ENCODE data around the gene USP44. TPM values are rescaled to one million over a fixed set of nuclear protein-coding genes. Genes with fewer than 3 reads are reported as not detected.
A peak's percentile ranks its signal among the peaks of the same experiment; 100 is the strongest.

USP44 gene
- polyA plus RNA-seq, 1 donor from 2014 or later = 3.7 TPM

DNA sequence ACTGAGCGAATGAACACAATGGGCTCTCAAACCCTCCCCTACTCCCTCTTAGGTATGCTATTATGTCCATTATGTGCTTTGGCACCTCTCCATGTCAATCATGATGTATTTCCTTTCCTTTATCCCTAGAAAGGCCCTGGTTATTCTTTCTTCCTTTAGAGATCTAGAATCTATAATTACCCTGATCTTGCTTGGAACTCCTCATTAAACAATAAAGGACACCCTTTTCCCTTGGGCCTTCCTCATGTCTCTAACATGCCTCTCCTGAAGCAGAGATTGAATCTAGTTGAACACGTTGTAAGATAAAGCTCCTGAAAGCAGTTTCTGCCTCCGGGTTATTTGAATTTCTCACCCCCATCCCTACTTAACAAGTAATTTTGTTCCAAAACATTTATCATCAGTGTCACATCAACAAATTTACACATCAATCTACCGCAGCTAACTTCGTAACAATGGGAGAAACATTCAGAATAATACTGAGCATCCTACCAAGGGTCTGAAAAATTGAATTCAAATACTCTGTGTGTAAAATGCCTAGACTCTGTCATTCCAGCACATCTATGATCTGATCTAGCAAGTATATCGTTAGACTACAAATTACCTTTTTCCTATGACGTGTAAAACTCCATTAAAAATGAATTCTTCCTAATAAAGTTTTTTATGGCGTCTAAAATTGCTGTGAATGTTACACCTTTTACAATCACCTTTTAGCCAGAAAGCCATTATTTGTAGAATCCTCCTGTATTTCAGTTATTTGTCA, 5.4 kb downstream of the USP44 start:
- peaks cover 3% of the 10 kb centered on the region for H3F3A ChIP-seq (ENCODE audit: insufficient read depth, low read length, poor library complexity, severe bottlenecking)
- H3K4me3 ChIP-seq (ENCODE audit: low read length) = peak overlapping the region; percentile 18
- TF ChIP-seq EZH2 (IDR thresholded peaks at IDR 0.05; ENCODE audit: borderline replicate concordance, insufficient read depth, low read length, poor library complexity, severe bottlenecking) (no peak), MXI1 (conservative IDR thresholded peaks at IDR 0.05; ENCODE audit: poor library complexity, severe bottlenecking) (no peak), EP300 (conservative IDR thresholded peaks at IDR 0.05; ENCODE audit: poor library complexity, severe bottlenecking) (no peak), SMC3 (conservative IDR thresholded peaks at IDR 0.05; ENCODE audit: poor library complexity) (no peak), POLR2AphosphoS5 (IDR thresholded peaks at IDR 0.05) (no peak), RAD21 (conservative IDR thresholded peaks at IDR 0.05) (no peak), TAF1 (IDR thresholded peaks at IDR 0.05; ENCODE audit: low read depth) (no peak)
- TF ChIP-seq, protein P1, sequence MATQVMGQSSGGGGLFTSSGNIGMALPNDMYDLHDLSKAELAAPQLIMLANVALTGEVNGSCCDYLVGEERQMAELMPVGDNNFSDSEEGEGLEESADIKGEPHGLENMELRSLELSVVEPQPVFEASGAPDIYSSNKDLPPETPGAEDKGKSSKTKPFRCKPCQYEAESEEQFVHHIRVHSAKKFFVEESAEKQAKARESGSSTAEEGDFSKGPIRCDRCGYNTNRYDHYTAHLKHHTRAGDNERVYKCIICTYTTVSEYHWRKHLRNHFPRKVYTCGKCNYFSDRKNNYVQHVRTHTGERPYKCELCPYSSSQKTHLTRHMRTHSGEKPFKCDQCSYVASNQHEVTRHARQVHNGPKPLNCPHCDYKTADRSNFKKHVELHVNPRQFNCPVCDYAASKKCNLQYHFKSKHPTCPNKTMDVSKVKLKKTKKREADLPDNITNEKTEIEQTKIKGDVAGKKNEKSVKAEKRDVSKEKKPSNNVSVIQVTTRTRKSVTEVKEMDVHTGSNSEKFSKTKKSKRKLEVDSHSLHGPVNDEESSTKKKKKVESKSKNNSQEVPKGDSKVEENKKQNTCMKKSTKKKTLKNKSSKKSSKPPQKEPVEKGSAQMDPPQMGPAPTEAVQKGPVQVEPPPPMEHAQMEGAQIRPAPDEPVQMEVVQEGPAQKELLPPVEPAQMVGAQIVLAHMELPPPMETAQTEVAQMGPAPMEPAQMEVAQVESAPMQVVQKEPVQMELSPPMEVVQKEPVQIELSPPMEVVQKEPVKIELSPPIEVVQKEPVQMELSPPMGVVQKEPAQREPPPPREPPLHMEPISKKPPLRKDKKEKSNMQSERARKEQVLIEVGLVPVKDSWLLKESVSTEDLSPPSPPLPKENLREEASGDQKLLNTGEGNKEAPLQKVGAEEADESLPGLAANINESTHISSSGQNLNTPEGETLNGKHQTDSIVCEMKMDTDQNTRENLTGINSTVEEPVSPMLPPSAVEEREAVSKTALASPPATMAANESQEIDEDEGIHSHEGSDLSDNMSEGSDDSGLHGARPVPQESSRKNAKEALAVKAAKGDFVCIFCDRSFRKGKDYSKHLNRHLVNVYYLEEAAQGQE (IDR thresholded peaks at IDR 0.05; ENCODE audit: borderline replicate concordance) = no peak
- TF ChIP-seq, protein P2, sequence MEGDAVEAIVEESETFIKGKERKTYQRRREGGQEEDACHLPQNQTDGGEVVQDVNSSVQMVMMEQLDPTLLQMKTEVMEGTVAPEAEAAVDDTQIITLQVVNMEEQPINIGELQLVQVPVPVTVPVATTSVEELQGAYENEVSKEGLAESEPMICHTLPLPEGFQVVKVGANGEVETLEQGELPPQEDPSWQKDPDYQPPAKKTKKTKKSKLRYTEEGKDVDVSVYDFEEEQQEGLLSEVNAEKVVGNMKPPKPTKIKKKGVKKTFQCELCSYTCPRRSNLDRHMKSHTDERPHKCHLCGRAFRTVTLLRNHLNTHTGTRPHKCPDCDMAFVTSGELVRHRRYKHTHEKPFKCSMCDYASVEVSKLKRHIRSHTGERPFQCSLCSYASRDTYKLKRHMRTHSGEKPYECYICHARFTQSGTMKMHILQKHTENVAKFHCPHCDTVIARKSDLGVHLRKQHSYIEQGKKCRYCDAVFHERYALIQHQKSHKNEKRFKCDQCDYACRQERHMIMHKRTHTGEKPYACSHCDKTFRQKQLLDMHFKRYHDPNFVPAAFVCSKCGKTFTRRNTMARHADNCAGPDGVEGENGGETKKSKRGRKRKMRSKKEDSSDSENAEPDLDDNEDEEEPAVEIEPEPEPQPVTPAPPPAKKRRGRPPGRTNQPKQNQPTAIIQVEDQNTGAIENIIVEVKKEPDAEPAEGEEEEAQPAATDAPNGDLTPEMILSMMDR (IDR thresholded peaks at IDR 0.05; ENCODE audit: poor library complexity, severe bottlenecking) = no peak
- H2AFZ ChIP-seq (ENCODE audit: low read depth, low read length) = no peak overlapping the region
- no peak overlapping the region for H3K9ac ChIP-seq (ENCODE audit: low read length)
- no peaks in the 10 kb centered on the region for H3K36me3 ChIP-seq (ENCODE audit: insufficient read depth, low read length)
- H3K79me2 ChIP-seq (replicated peaks; ENCODE audit: insufficient read depth, low read length) = peaks cover 6% of the 10 kb centered on the region
- H3K27me3 ChIP-seq (ENCODE audit: insufficient read depth, low read depth, low read length) = peaks cover 14% of the 10 kb centered on the region
- no peaks in the 10 kb centered on the region for H4K20me1 ChIP-seq (ENCODE audit: insufficient read depth)
- no peaks in the 10 kb centered on the region for H3K9me3 ChIP-seq (ENCODE audit: low read length)
- no peak overlapping the region for H3K4me2 ChIP-seq (ENCODE audit: low read length)
- no peak overlapping the region for H3K27ac ChIP-seq (ENCODE audit: low read length)
- no peaks in the 10 kb centered on the region for H3K9me2 ChIP-seq (ENCODE audit: insufficient read depth, low read length)

DNA sequence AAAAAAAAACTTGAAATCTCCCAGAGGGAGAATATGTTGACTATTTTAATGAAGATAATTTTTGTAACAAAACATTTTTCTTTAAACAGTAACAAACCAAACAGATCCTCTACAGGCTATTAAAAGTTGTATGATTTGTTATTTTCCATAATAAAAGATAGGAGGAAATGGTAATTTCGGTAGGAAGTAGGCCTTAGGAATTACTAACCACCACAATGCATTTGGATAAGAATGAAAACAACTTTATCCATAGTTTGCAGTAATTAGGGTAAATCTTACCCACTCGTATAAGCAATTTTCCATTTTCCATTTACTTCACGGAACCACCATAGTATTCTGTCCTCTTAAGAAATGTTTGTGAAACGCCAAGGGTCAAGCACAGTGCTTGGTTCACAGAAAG, 6.0 kb downstream of the USP44 start:
- TF ChIP-seq, protein P1 (IDR thresholded peaks at IDR 0.05; ENCODE audit: borderline replicate concordance) = no peak
- no peak for TF ChIP-seq EZH2 (IDR thresholded peaks at IDR 0.05; ENCODE audit: borderline replicate concordance, insufficient read depth, low read length, poor library complexity, severe bottlenecking)
- TF ChIP-seq EP300 (conservative IDR thresholded peaks at IDR 0.05; ENCODE audit: poor library complexity, severe bottlenecking) = no peak
- TF ChIP-seq, protein P2 (IDR thresholded peaks at IDR 0.05; ENCODE audit: poor library complexity, severe bottlenecking) = no peak
- no peak for TF ChIP-seq SMC3 (conservative IDR thresholded peaks at IDR 0.05; ENCODE audit: poor library complexity)
- TF ChIP-seq RAD21 (conservative IDR thresholded peaks at IDR 0.05) = no peak
- TF ChIP-seq POLR2AphosphoS5 (IDR thresholded peaks at IDR 0.05) = no peak
- TF ChIP-seq TAF1 (IDR thresholded peaks at IDR 0.05; ENCODE audit: low read depth) = no peak
- no peak for TF ChIP-seq MXI1 (conservative IDR thresholded peaks at IDR 0.05; ENCODE audit: poor library complexity, severe bottlenecking)
- H3K4me2 ChIP-seq (ENCODE audit: low read length) = no peak overlapping the region
- no peak overlapping the region for H3K27ac ChIP-seq (ENCODE audit: low read length)
- H4K20me1 ChIP-seq (ENCODE audit: insufficient read depth) = no peaks in the 10 kb centered on the region
- H3K79me2 ChIP-seq (replicated peaks; ENCODE audit: insufficient read depth, low read length) = peaks cover 6% of the 10 kb centered on the region
- no peak overlapping the region for H3K9ac ChIP-seq (ENCODE audit: low read length)
- H3K9me3 ChIP-seq (ENCODE audit: low read length) = no peaks in the 10 kb centered on the region
- peak overlapping the region; percentile 18 for H3K4me3 ChIP-seq (ENCODE audit: low read length)
- peaks cover 3% of the 10 kb centered on the region for H3F3A ChIP-seq (ENCODE audit: insufficient read depth, low read length, poor library complexity, severe bottlenecking)
- H2AFZ ChIP-seq (ENCODE audit: low read depth, low read length) = no peak overlapping the region
- H3K9me2 ChIP-seq (ENCODE audit: insufficient read depth, low read length) = no peaks in the 10 kb centered on the region
- peaks cover 14% of the 10 kb centered on the region for H3K27me3 ChIP-seq (ENCODE audit: insufficient read depth, low read depth, low read length)
- H3K36me3 ChIP-seq (ENCODE audit: insufficient read depth, low read length) = no peaks in the 10 kb centered on the region

All from neural cell (in vitro differentiated cells).